Breast epithelium (tissue), 3 donors: ENCODE data around the gene GOLGA8B.

ENCODE experiments used
- CTCF ChIP-seq, 3 donors: fragments of 450-650 bp; IDR thresholded peaks; one replicate each; pipeline ENCODE4 v1.5.1; 2016 to 2017; ENCODE audit warnings: antibody characterized with exemption in 3 of 3, mild to moderate bottlenecking in 3 of 3, moderate library complexity in 3 of 3
- POLR2A ChIP-seq: fragments of 450-650 bp; IDR thresholded peaks from one replicate; pipeline ENCODE4 v1.6.1; 2016; ENCODE audit warnings: antibody characterized with exemption, mild to moderate bottlenecking, moderate library complexity

GRCh38 chr15:34619151-34619550 is 35.7 kb upstream of the GOLGA8B start:
- TF ChIP-seq CTCF (IDR thresholded peaks at IDR 0.05) = no peak
- TF ChIP-seq POLR2A = no peak
